Measurements from ENCODE around the gene ABCC9.

- TF ChIP-seq RAD21 (IDR thresholded peaks at IDR 0.05; ENCODE audit: low read depth), result no peak
- no peak for TF ChIP-seq TCF12 (IDR thresholded peaks at IDR 0.05; ENCODE audit: low read depth)
- no peak for TF ChIP-seq TAF1 (IDR thresholded peaks at IDR 0.05; ENCODE audit: low read depth)
- TF ChIP-seq YY1 (IDR thresholded peaks at IDR 0.05; ENCODE audit: low read depth), result no peak
- TF ChIP-seq TEAD4 (IDR thresholded peaks at IDR 0.05), result no peak
- no peak for TF ChIP-seq NFIC (IDR thresholded peaks at IDR 0.05)
- no peak for TF ChIP-seq FOXM1 (IDR thresholded peaks at IDR 0.05; ENCODE audit: borderline replicate concordance, low read depth)
- no peak for TF ChIP-seq EGR1 (IDR thresholded peaks at IDR 0.05)
- no peak for TF ChIP-seq EP300 (IDR thresholded peaks at IDR 0.05; ENCODE audit: borderline replicate concordance)
- TF ChIP-seq CREB1 (IDR thresholded peaks at IDR 0.05; ENCODE audit: low read depth), result no peak
Measured at GRCh38 chr12:21881965-21882364, 59.3 kb downstream of the ABCC9 start.

Measured in Ishikawa (cell line).